Cerebellar cortex (tissue), 1 donor: ENCODE measurements around the gene PSORS1C1.

Experiments
- DNase-seq: peaks from one replicate; pipeline ENCODE4 v3.0.0-alpha.2; 2015; ENCODE audit warnings: low spot score

PSORS1C1 gene

GRCh38 chr6:31096215-31096614, 18.4 kb upstream of the PSORS1C1 start:
- no peak for DNase-seq

GRCh38 chr6:31096656-31097055, 17.9 kb upstream of the PSORS1C1 start:
- no peak for DNase-seq

- no peak for DNase-seq
Measured at GRCh38 chr6:31098449-31098938, 16.1 kb upstream of the PSORS1C1 start.

- DNase-seq = no peak
Measured at GRCh38 chr6:31103136-31103535, 11.5 kb upstream of the PSORS1C1 start.

- no peak for DNase-seq
Measured at GRCh38 chr6:31107052-31107451, 7.5 kb upstream of the PSORS1C1 start.

GRCh38 chr6:31110825-31111582, 3.6 kb upstream of the PSORS1C1 start:
- DNase-seq = no peak

- no peak for DNase-seq
Measured at GRCh38 chr6:31111712-31112111, 2.9 kb upstream of the PSORS1C1 start.

- no peak for DNase-seq
Measured at GRCh38 chr6:31112478-31112877, 2.1 kb upstream of the PSORS1C1 start, which contains the start of gene C6orf15. C6orf15 (minus strand) TSS chr6:31112575; CDS start chr6:31112555, 20 bp downstream.

GRCh38 chr6:31113861-31114540, 599 bp upstream of the PSORS1C1 start:
- no peak for DNase-seq

GRCh38 chr6:31114970-31115849, 610 bp downstream of the PSORS1C1 start:
- peak; percentile 39 for DNase-seq

- no peak for DNase-seq
Measured at GRCh38 chr6:31115941-31116560, 1.5 kb downstream of the PSORS1C1 start.

GRCh38 chr6:31116661-31117385, 2.2 kb downstream of the PSORS1C1 start:
- no peak for DNase-seq

GRCh38 chr6:31118178-31118577, 3.6 kb downstream of the PSORS1C1 start:
- DNase-seq = no peak

GRCh38 chr6:31120151-31120915, 5.7 kb downstream of the PSORS1C1 start, which contains the start of gene CDSN:
CDSN (minus strand) TSS chr6:31120446; CDS start chr6:31120419, 27 bp downstream.
- DNase-seq = no peak

- DNase-seq = no peak
Measured at GRCh38 chr6:31121131-31121790, 6.7 kb downstream of the PSORS1C1 start.

GRCh38 chr6:31122791-31123706, 8.4 kb downstream of the PSORS1C1 start:
- DNase-seq = peak; percentile 44

- DNase-seq = no peak
Measured at GRCh38 chr6:31125162-31125561, 10.6 kb downstream of the PSORS1C1 start.

- DNase-seq = no peak
Measured at GRCh38 chr6:31125586-31126363, 11.2 kb downstream of the PSORS1C1 start.
